SJSA1 (cell line): ENCODE measurements around the gene KRT38. TPM values are rescaled to one million over a fixed set of nuclear protein-coding genes. Genes with fewer than 3 reads are reported as not detected.

Experiments used
- DNase-seq, 2 experiments: peaks; one replicate each; pipeline ENCODE4 v3.0.0-alpha.2; 2015 to 2020; ENCODE audit warnings: low spot score in 2 of 2, low read depth in 1 of 2
- H3K27ac ChIP-seq: fragments of 250-450 bp; sonication (Bioruptor Pico); 2 replicates; pipeline ENCODE4 v1.5.1; 2020; ENCODE audit warnings: mild to moderate bottlenecking, moderate library complexity
- H3K27me3 ChIP-seq: fragments of 250-450 bp; sonication (Bioruptor Pico); replicated peaks from 2 replicates; pipeline ENCODE4 v1.5.1; 2020; ENCODE audit warnings: mild to moderate bottlenecking, moderate library complexity
- H3K36me3 ChIP-seq: fragments of 250-450 bp; sonication (Bioruptor Pico); 2 replicates; pipeline ENCODE4 v1.5.1; 2020; ENCODE audit warnings: mild to moderate bottlenecking
- H3K4me1 ChIP-seq: fragments of 250-450 bp; sonication (Bioruptor Pico); replicated peaks from 2 replicates; pipeline ENCODE4 v1.6.1; 2021; ENCODE audit warnings: mild to moderate bottlenecking
- H3K4me3 ChIP-seq: fragments of 250-450 bp; sonication (Bioruptor Pico); 2 replicates; pipeline ENCODE4 v1.5.1; 2020; ENCODE audit warnings: mild to moderate bottlenecking
- H3K9me3 ChIP-seq: fragments of 250-450 bp; sonication (Bioruptor Pico); replicated peaks from 2 replicates; pipeline ENCODE4 v1.5.1; 2020; ENCODE audit warnings: mild to moderate bottlenecking
- total RNA-seq: library from RNA; depleted of rRNA; stranded (reverse); fragments of >200 nt; shearing (Covaris generic); gene quantifications from 2 replicates; pipeline ENCODE4 v1.2.3, GENCODE V29; 2014; rRNA removed

KRT38 gene
- total RNA-seq = not detected in 2 replicates

DNA sequence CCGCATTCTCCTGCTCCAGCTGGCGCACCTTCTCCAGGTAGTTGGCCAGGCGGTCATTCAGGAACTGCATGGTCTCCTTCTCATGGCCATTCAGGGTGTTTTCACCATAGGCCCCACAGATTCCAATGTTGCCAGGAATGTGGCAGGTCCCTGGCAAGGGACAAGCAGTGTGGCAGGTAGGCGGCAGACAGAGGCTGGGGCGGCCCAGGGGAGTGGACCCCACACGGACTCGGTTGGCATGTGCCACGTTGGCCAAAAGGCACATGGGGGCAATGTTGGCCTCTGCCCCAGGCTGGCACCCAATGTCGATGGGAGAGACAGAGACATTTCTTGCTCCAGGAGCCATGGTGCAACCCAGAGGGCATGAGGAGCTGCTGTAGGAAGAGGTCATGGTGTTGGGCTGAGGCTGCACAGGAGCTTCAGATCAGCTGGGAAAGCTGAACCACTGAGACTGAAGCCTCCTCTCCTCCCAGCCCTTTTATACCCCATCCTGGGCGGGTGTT, at the start of gene KRT38:
Gene KRT38, minus strand, starts transcription at position 453 of the 503 bp plus-strand sequence. Its CDS starts 62 bp downstream, at position 391.
- no peak within 1 kb of the TSS for H3K27ac ChIP-seq
- H3K9me3 ChIP-seq = no peaks in the 10 kb centered on the region
- H3K4me3 ChIP-seq = no peak within 1 kb of the TSS
- H3K36me3 ChIP-seq = no peaks in the 10 kb centered on the region
- DNase-seq = no peak
- no peaks in the 10 kb centered on the region for H3K27me3 ChIP-seq
- peaks cover 4% of the 10 kb centered on the region; the same call in 1 of the 2 replicates for H3K4me1 ChIP-seq

GRCh38 chr17:41489531-41489930, 48.7 kb upstream of the KRT38 start, which contains the start of gene KRT36:
Gene KRT36 (minus strand): TSS chr17:41489910. CDS start chr17:41489864, 46 bp downstream.
- no peaks in the 10 kb centered on the region for H3K27me3 ChIP-seq
- H3K9me3 ChIP-seq = no peaks in the 10 kb centered on the region
- peaks cover 9% of the 10 kb centered on the region for H3K4me1 ChIP-seq
- no peaks in the 10 kb centered on the region for H3K36me3 ChIP-seq
- DNase-seq = no peak
- no peak within 1 kb of the TSS for H3K27ac ChIP-seq
- no peak within 1 kb of the TSS for H3K4me3 ChIP-seq

- Histone ChIP-seq H3K36me3 (no peaks in the 10 kb centered on the region), H3K9me3 (no peaks in the 10 kb centered on the region), H3K27ac (no peak overlapping the region), H3K4me3 (no peak overlapping the region), H3K27me3 (no peaks in the 10 kb centered on the region), H3K4me1 (no peaks in the 10 kb centered on the region)
- no peak for DNase-seq
Observed at GRCh38 chr17:41486809-41487530, 46.2 kb upstream of the KRT38 start.

DNA sequence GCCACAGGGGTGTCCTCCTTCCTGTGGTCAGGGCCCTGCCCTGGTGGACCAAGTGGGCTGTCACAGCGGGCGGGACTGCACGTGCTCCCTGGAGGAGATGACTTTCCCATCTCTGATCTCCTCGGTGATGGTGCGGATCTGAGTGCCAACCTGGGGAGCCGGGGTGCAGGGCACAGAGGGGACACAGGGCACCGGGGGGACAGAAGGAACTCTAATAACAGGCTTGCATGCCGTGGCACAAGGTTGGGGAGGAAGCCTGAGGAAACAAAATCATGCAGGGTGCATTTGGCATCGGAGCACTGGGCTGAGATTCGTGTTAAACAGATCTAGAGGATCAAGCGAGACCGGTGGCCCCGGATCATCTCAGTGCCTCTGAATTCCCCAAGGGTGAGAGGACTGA, 45.5 kb upstream of the KRT38 start:
- Histone ChIP-seq H3K4me1 (no peaks in the 10 kb centered on the region), H3K27me3 (no peaks in the 10 kb centered on the region), H3K27ac (no peak overlapping the region), H3K4me3 (no peak overlapping the region), H3K36me3 (no peaks in the 10 kb centered on the region), H3K9me3 (no peaks in the 10 kb centered on the region)
- DNase-seq = no peak

DNA sequence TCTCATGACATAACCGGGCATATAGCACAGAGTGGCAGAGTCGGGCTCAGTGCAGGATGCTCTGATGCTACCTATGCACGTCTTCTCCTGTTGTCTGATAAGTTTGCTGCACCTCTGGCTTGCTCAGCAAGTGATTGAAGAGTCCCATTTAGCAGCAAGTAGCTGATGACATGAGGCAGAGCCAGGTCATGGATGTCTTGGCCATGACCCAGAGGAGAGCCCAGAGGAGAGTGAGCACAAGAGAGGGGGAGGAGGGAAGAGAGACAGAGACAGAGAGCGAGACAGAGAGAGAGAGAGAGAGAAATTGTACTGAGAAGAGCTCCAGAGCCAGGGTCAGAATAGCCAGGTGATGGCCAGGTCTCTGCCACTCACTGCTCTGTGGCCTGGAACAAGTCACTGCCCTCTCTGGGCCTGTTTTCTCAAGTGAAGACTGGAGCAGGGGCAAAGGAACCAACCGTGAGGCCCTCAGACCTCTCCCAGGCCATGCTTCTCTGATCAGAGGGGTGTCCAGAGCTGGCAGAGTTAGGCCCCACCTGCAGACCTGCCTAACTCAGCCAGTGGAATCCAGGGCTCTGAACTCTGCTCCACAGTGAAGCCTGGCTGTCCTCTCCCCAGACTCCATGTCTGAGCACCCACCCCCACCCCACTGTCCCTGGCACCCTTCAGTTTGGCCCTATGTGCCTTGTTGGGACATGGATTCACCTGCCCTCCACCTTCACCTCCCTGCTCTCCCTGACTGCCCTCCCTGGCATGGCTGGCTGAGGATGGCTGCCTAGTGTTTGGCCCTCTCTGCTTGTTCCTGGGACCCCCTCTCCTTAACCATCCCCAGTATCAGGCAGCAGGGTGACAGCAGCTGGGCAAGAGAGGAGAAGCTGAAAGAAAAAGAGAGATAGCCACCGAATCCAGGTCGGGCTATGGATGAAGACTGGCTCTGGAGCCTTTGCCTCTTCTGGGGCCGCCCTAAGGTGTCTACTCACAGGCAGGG, 44.4 kb upstream of the KRT38 start:
- no peaks in the 10 kb centered on the region for H3K36me3 ChIP-seq

DNA sequence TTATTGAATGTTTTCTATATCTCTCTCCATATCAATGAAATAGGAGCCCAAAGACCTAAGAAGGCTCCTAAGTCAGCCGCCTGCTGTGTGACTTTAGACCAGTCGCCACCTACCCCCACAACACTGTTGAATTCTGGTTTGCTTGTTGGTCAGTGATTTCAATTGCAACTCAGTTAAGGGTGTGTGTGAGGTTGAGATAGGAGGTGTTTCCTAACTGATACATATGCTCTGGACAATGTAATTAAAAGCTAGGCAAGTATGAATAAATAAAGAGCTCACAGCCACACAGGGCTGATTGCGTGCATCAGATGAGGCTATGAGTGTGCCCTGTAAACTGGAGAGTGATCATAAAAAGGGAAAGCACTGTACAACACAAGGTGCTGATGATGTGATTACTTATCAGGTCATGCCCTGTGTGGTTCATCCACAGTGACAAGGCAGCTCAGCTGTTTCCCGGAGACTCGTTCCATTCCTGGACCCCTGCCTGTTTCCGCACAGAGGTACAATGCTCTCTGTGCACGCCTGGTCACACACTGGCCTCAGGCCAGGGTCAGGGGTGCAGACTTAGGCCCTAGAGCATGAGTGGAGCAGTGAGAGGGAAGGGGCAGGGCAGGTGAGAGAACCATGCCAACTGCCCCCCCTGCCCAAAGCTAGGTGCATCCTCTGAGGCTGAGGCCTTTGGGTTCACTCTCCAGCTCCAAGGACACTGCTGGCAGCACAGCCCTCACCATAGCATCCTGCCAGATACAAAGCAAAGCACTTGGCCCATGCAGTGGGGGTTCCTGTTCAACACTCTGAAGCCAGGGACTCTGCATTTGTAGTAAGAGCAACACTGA, 43.4 kb upstream of the KRT38 start:
- Histone ChIP-seq H3K4me1 (no peaks in the 10 kb centered on the region), H3K27me3 (no peaks in the 10 kb centered on the region), H3K36me3 (no peaks in the 10 kb centered on the region), H3K27ac (no peak overlapping the region), H3K9me3 (no peaks in the 10 kb centered on the region), H3K4me3 (no peak overlapping the region)
- no peak for DNase-seq

More for the DNA sequence above, 44.4 kb upstream of the KRT38 start:
- H3K4me3 ChIP-seq = no peak overlapping the region
- DNase-seq = no peak
- no peak overlapping the region for H3K27ac ChIP-seq
- H3K9me3 ChIP-seq = no peaks in the 10 kb centered on the region
- H3K4me1 ChIP-seq = no peaks in the 10 kb centered on the region
- no peaks in the 10 kb centered on the region for H3K27me3 ChIP-seq

DNA sequence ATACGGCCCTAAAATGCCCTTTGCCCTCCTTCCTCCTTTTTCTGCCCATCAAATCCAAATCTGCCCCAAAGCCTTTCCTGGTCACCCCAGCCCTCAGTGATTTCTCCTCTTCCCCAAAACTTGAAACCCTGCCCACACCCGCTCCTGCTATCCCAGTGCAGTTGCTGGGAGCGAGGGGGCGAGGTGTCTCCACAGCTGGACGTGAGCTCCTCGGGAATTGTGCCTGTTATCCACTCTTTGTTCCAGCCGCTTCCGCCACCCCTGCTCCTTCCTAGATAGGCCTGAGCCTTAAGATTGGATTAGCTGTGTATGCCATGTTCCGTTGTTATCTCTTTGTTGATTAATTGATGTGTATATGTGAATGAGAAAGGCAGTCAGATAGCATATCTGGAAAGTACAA, 42.7 kb upstream of the KRT38 start:
- Histone ChIP-seq H3K27ac (no peak overlapping the region), H3K36me3 (no peaks in the 10 kb centered on the region), H3K27me3 (no peaks in the 10 kb centered on the region), H3K4me1 (no peaks in the 10 kb centered on the region), H3K9me3 (no peaks in the 10 kb centered on the region), H3K4me3 (no peak overlapping the region)
- DNase-seq = no peak

GRCh38 chr17:41481036-41481435, 40.3 kb upstream of the KRT38 start, which contains the start of gene KRT35:
Gene KRT35 (minus strand): TSS chr17:41481151. CDS start chr17:41481097, 54 bp downstream.
- Histone ChIP-seq H3K27ac (no peak within 1 kb of the TSS), H3K4me3 (no peak within 1 kb of the TSS), H3K9me3 (no peaks in the 10 kb centered on the region), H3K36me3 (no peaks in the 10 kb centered on the region), H3K4me1 (no peaks in the 10 kb centered on the region), H3K27me3 (no peaks in the 10 kb centered on the region)
- DNase-seq = no peak

DNA sequence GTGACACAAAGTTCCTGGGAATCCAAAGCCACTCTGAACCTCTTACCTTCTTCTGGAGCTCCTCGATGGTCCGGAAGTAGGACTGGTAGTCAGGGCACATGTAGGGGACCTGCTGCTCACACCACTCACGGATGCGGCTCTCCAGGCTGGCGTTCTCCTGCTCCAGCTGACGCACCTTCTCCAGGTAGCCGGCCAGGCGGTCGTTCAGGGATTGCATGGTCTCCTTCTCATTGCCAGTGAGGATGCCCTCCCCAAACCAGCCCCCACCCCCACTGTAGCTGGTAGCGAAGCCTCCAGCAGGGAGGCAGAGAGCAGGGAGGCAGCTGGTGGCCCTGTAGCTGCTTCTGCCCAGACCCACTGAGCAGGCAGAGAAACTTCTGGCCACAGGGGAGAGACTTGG, 39.8 kb upstream of the KRT38 start:
- no peaks in the 10 kb centered on the region for H3K27me3 ChIP-seq
- no peaks in the 10 kb centered on the region for H3K9me3 ChIP-seq
- no peak overlapping the region for H3K4me3 ChIP-seq
- H3K4me1 ChIP-seq = no peaks in the 10 kb centered on the region
- DNase-seq = no peak
- no peaks in the 10 kb centered on the region for H3K36me3 ChIP-seq
- H3K27ac ChIP-seq = no peak overlapping the region

- H3K4me3 ChIP-seq = no peak overlapping the region
- H3K4me1 ChIP-seq = no peaks in the 10 kb centered on the region
- no peaks in the 10 kb centered on the region for H3K27me3 ChIP-seq
- no peaks in the 10 kb centered on the region for H3K9me3 ChIP-seq
- no peak for DNase-seq
- no peak overlapping the region for H3K27ac ChIP-seq
- H3K36me3 ChIP-seq = no peaks in the 10 kb centered on the region
Observed at GRCh38 chr17:41480136-41480535, 39.4 kb upstream of the KRT38 start.

GRCh38 chr17:41478237-41478636, 37.5 kb upstream of the KRT38 start:
- Histone ChIP-seq H3K36me3 (no peaks in the 10 kb centered on the region), H3K4me3 (no peak overlapping the region)

GRCh38 chr17:41476866-41477815, 36.4 kb upstream of the KRT38 start:
- no peaks in the 10 kb centered on the region for H3K4me1 ChIP-seq
- no peak overlapping the region for H3K4me3 ChIP-seq
- H3K27ac ChIP-seq = no peak overlapping the region
- no peaks in the 10 kb centered on the region for H3K9me3 ChIP-seq
- H3K36me3 ChIP-seq = no peaks in the 10 kb centered on the region
- no peaks in the 10 kb centered on the region for H3K27me3 ChIP-seq
- DNase-seq = no peak

More at GRCh38 chr17:41478237-41478636, 37.5 kb upstream of the KRT38 start:
- Histone ChIP-seq H3K27me3 (no peaks in the 10 kb centered on the region), H3K4me1 (no peaks in the 10 kb centered on the region), H3K9me3 (no peaks in the 10 kb centered on the region), H3K27ac (no peak overlapping the region)
- DNase-seq = no peak
